ENCODE data around the gene PDGFRB.

DNA sequence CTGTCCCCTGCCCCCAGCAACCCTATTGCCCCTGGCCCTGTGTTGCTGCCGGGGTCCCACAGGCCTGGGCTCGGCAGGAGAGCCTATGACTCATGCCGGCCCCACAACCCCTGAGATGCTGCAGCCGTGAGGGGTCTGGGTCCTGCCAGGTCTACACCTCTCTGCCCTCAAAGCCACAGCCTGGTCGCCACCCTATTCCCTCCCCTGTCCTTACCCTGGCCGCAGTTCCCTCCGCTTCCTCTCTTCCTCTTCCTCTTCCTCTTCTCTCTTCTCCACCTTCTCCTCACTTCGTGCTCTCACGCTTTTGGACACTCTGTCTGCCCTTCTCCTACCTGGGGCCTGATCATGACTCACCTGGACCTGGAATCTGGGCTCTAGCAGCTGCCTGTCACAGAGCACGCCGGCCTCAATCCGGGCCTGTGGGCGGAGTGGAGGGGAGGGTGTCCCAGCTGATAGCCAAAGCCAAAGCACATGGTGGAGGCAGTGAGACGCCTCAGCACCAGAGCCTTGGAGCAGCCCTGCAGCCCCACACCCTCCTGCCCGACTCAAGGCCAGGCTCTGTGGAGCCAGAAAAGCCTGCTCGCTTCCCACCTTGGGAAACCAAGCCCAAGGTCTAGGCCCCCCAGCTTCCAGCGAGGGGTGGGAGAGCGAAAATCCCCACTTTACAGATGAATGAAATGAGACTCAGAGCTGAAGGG is 42.4 kb downstream of the PDGFRB start:
- no peak for TF ChIP-seq EZH2phosphoT487 (IDR thresholded peaks at IDR 0.05; ENCODE audit: borderline replicate concordance, low read length)
- TF ChIP-seq, protein P1, sequence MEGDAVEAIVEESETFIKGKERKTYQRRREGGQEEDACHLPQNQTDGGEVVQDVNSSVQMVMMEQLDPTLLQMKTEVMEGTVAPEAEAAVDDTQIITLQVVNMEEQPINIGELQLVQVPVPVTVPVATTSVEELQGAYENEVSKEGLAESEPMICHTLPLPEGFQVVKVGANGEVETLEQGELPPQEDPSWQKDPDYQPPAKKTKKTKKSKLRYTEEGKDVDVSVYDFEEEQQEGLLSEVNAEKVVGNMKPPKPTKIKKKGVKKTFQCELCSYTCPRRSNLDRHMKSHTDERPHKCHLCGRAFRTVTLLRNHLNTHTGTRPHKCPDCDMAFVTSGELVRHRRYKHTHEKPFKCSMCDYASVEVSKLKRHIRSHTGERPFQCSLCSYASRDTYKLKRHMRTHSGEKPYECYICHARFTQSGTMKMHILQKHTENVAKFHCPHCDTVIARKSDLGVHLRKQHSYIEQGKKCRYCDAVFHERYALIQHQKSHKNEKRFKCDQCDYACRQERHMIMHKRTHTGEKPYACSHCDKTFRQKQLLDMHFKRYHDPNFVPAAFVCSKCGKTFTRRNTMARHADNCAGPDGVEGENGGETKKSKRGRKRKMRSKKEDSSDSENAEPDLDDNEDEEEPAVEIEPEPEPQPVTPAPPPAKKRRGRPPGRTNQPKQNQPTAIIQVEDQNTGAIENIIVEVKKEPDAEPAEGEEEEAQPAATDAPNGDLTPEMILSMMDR (conservative IDR thresholded peaks at IDR 0.05; ENCODE audit: low read depth, low read length): no peak
